HG02938 (cell line): ENCODE measurements around the gene PARD3.

Source experiments
- ATAC-seq: cut with Tn5 transposase; IDR thresholded peaks from one replicate; pipeline ENCODE4 v1.9.1; 2021; ENCODE audit warnings: mild to moderate bottlenecking, moderate library complexity; ENCODE audit not compliant: unreplicated experiment

The PARD3 gene

DNA sequence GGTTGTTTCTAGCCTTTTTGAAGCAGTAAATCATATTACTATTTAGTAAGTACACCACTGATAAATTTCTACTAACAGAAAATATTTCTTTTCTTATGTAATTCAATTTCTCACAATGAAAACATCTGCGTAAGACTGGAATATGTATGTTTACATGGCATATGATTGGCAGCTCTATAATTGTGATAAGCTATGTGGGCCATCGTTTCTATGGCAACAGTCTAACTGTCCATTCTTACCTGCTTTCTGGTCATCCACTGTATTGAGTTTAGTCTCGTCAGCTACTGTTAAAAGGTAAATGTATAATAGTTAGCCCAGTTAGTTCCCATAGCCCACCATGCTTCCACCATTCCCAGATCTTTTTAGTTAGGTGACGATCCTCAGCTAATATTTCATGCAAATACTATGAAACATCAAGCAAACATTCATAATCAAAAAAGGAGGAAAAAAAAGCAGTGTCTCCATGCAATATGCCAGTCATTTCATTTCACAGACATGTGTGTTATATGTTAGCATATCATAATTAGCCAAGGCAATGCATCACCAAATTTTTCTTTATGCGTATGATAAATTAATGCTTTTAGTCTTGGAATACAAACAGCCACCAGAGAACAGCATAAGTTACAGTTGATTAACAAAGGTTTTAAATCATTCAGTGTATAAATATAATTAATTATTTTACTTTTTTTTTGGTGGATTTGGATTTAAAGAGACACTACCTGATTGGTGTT lies 479.0 kb downstream of the PARD3 start:
- no peak for ATAC-seq

DNA sequence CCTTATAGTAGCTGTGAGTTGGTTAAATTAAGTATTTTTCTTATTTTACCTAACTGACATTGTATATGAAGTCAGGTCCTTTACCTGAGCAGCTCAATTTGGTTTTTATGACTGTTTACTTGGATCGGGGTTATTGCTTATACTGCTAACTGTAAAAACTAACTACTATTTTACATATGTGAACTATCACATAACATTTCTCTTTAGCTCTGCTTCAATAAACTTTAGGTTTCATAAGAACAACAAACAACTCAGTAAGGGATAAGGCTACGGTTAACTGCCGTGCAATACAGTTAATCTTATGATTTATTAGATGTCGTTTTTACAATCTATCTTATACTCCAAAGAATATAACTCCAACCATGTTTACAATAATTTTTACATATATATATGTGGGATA lies 480.2 kb downstream of the PARD3 start:
- ATAC-seq = no peak

DNA sequence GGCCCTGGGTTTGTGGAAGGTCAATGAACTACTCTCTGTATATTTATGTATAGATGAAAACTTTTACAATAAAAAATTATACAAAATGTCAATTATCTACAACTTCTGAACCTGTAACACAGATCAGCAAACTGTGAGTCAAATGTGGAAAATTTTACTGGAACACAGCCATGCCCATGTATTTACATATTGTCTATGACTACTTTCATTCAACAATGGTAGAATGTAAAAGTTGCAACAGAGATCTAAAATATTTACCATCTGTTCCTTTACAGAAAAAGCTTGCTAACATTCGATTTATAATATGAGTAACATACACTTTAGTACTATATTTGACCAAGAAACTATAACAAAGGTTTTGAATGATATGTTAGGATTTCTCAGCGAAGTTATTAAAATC lies 481.6 kb downstream of the PARD3 start:
- no peak for ATAC-seq

DNA sequence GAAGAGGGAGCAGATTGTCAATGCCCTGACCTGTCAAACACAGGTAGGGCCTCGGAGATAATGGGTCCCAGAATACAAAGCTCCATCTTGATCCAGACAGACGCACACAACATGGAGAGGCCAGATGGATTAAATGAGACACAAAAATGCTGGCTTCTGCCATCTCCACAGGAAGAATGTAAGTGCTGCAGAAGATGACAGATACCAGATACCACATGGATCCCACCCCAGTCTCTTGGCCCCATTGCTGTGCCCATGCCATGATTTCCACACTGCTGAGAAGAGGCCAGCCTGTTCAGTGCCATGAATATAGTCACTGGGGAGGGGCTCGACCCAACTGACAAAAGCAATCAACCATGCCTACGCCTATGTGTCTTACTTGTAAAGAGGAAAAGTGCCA lies 487.9 kb downstream of the PARD3 start:
- ATAC-seq = no peak

DNA sequence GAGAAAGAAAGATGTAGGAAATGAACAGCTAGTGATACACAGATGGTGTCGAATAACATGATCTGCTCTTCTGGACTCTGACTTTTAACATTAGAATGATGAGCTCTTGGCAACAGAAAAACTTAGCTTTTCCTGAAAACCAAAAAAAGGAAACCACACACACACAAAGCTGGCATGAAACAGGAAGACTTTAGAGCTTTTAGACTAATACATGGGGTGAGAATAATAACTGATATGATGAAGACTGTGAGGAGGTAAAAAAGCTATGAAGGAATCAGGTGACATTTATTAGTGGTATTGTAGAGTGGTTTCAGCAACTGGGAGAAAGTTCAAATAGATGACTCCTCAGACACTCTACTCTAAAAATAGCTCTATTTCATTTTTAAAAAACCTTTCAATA lies 491.9 kb downstream of the PARD3 start:
- ATAC-seq = no peak

DNA sequence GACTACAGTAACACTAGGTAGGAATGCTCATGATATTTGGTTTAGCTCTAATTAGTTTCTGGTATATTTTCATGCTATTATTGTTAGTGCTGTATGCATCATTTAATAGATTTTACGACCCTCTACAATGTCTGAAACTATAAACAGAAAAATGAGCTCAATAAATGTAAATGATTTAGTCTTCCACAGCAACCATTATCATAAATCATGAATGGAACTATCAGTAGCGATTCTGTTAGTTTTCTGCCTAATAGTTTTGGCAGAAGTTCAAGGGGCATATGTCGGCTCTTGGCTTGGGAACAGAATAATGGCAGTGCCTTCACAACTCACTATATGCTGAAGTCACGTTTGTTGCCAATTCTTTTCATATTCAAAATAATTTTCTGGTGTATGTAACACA lies 494.8 kb downstream of the PARD3 start:
- no peak for ATAC-seq

DNA sequence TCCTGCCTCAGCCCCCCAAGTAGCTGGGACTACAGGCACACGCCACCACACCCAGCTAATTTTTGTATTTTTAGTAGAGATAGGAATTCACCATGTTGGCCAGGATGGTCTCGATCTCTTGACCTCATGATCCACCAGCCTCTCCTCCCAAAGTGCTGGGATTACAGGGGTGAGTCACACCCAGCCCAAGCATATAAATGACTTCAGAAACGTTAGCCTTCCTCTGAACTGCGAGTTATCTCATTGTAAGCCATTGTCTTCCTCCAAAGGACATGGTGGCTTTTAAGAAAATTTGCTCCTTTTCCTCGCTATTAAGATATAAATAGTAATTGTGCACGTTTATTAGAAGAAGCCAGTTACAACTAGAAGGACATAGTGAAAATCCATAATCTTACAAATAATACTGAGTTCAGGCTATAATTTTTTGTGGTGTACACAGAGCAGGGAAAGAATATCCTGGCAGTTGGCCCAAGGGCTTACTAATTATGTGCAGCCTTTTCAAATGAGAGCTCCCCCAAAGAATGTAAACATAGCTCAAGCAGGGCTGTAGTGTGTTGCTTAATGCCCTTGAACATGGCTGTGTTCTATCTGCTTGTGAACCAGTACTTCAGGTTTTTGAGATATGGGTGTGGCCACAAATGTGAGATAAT lies 495.8 kb downstream of the PARD3 start:
- no peak for ATAC-seq

DNA sequence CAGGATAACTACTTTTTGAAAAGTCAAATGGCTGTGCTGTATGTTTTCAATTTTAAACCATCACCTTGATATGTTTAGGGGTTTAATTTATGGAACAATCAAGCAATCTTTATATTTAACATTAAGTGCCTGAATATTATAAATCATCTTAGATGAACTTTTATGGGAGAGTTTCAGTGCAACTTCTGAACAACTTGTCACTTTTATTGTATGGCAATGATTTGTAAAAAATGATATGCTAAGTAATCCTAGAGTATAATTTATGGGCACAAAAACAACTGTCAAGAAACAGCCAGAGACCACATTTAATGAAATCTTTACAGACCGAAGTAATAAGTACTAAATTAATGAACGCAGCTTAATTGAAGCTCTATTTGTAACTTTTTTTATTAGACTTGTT lies 498.9 kb downstream of the PARD3 start:
- no peak for ATAC-seq

DNA sequence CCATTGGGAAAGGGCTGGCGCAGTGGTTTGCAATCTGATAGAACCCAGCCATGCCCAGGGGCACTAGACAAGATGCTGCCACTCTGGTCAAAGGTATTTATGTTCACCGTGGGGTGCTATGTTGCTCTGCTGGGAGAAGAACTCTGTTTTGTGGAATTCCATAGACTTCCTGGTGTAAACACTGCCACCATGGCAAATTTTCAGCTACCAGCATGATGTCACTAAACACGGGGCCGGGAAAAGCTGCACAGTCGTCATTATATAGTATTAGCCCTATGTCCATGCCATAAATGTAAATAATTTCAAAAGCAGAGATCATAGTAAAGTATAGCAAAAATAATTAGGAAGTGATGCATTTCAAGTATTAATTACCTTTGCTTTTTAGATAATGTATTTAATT lies 500.6 kb downstream of the PARD3 start:
- ATAC-seq = no peak

DNA sequence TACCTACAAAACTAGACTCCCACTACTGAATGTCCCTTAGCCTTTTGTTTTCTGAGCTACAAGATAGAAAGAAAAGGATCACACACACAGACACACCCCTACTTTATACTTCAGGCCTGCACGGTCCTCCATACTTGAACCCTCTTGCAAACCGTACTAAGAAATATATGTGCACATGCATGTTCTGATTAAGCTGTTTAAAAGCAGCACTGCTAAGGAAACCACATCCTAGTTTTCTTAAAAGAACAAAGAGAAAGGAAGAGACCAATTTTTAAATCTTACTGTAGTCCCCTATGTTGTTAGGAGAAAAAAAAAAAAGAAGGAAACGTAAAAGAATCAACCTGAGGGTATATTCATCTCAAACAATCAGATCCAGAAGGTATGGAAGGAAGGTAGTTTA lies 501.2 kb downstream of the PARD3 start:
- no peak for ATAC-seq

DNA sequence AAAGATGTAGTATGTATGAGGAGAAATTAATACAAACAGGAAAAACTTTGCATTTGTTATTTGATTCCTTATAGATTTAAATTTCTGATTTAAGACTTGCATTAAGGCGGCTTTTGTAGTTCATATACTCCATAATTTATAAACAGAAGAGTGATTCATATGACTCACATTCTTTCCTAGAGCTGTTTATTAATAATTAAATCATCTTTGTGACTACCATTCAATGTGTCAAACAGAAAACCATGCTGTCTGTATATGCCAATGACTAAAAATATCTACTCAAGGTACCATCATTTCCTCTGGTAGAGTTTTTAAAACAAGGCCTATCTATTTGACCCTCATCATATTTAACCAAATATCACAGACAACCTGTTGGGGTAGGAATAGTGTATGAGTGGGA lies 501.7 kb downstream of the PARD3 start:
- no peak for ATAC-seq

DNA sequence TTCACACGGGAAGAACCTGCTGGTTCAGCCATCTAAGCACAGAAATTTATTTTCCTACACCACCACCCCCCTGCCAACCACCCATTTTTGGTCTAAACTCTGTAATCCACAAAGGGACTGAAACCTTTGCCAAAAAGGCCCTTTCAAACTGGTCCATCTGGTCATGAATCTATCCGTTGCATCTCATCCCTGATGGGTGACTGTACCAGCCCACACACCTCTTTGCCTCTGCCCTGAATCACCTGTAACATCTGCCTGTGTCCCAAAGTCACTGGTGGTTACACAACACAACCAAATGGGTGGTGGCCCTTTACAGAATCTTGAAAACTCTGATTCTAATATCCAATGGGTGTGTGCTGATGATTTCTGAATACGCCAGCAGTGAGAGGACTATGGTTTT lies 503.4 kb downstream of the PARD3 start:
- ATAC-seq = no peak

DNA sequence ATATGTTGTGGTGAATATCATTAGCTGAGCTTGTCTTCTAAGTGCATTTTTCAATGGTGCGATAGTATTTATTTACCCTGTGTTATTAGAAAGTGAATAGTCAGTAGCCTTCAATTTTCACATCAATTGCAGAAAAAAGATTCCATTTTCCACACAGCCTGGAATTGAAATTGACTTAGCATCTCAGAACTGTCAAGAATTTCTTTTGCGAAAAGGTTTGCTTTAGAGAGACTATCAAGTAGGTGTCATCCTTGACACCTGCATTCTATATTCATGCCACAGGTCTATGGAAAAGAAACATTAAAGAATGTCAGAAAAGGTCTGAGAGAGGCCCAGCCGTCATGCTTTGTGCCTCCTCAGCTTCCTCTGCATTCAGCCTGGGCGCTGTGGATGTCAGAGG lies 504.9 kb downstream of the PARD3 start:
- no peak for ATAC-seq

DNA sequence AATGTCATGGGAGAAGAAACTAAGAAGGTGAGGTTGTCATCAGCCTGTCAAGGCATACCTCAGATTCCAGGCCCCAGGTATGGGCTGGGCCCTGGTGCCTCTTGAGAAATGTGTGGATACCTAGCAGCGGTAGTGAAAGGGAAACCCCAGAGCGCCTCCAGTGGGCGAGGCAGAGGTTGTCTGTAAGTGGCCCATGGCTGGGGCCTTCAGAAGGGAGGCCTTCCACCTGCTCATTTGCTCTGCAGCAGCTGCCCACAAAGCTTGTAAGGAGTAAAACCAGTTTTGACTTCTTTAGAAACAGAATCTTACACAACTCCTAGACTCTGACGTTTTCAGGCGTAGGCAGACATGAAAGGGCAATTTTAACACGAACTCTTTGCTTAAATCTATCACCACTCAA lies 509.9 kb downstream of the PARD3 start:
- ATAC-seq = no peak

DNA sequence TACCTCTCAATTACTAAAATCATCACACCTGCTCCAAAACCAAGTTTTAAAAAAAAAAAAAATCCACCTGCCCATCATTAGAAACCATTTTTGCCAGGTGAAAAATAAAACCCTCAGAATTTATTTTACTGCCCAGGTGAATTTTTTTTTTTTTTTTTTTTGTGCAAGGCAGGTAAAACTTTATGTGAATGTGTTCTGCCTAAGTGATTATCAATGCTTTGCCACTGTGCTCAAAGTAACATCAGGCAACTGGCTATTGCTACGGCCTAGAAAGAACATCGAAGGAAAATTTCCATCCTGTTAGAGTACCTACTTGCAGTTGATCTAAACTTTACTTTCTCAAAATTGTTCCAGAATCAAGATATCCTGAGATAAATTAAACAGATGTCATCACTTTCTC lies 512.1 kb downstream of the PARD3 start:
- ATAC-seq = no peak

DNA sequence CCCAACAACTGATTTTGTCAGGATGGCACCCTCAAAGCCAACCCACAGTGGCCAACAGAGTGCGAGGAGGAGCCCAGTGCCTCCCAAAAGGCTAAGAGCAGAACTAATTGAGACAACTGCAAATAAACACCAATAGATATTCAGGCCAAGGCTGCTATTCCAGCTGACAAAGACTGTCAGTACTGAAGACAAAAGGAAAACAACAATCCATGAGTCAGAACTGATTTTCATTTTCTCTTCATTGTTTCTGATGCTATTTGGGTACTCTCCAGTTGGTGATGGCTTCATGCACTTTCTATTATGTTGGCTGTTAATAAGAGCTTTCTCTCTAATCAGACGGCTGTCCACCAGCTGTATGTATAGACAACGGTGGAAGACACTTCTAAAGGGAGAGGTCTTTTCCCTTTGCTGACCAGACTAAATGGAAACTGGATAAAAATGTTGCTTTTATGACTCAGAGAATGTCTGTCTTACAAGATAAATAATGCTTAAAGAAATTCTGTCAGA lies 515.9 kb downstream of the PARD3 start:
- peak; percentile 52 for ATAC-seq

DNA sequence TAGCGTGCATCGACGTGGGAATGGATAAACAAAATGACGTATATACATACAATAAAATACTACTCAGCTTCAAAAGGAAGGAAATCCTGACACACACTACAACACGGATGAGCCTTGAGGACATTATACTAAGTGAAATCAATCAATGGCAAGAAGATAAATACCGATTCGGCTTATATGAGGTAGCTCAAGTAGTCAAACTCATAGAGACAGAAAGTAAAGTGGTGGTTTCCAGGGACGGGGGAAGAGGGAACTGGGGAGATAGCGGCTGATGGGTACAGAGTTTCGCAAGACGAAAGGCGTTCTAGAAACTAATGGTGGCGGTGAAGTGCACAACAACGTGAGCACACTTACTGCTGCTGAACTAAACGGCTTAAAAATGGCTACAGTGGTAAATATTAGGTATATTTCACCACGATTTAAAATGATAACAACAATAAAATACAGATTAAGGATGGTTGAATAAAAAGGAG lies 516.7 kb downstream of the PARD3 start:
- no peak for ATAC-seq

DNA sequence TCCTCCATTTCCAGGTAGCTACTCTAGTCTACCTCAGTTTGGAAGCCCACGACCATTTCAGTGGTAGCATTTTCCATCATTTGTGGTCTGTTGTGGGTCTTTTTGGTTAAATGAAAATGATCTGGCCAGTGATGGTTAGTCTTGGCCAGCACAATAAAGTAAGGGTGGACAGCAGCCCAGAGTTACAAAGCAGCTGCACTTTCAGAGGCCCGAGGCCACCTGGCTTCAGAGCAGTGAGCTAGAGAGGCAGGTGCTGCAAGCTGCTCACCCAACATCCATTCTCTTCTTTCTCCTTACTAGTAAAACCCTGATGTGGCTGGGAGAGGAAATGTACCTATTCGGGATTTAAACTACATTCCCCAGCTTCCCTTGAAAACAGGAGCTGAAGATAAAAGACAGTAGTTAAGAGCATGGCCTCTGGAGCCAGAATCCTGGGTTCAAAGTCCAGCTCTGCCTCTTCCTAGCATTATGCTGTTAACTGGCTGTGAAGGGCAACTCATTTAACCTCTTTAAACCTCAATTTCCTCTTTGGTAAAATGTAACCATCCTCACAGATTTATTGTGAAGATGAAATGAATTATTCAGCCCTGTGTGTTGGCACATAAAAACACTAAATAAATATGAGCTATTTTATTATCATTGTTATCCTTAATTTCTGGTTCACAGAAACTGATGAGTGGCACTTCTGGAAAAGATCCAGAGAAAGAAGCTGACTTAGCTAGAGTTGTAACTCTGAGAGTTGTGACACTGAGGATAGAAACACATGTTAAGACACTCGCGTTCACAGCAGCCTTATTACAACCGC lies 517.4 kb downstream of the PARD3 start:
- no peak for ATAC-seq

DNA sequence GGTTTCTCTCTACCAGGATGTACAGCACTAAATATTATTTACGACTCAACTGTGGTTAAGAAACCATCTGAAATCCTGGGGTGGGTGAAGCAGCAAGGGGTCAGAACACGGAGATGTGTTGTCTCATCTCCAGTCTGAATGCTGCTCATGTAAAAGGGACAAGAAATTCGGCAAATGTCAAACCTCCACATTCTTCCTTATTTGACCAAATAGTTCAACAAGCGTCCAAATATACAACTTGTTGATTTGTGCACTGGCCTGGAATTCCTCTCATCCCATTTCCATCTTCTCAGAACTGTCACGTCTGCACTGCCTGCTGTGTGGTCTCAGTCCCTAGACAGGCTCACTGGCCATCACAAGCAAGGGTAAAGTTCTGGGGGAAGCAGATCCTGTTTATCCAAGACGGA lies 520.0 kb downstream of the PARD3 start:
- no peak for ATAC-seq

DNA sequence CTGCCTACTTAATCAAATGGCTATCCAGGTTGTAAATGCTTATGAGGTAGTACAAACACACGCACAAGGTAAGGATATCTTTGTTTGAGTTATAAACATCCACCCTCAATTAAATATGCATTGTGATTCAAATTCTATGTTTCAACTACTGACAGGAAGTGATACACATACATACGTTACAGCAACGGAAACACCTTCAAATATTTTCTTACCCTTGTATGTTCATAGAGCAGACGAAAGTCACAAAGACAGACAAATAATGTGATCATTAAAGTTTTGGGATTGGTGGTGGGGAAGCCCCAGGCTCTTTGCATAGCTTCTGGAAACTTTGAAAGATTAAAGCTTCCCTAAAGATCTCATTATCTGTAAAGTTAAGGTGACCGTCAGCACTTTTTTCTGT lies 521.0 kb downstream of the PARD3 start:
- ATAC-seq = no peak

DNA sequence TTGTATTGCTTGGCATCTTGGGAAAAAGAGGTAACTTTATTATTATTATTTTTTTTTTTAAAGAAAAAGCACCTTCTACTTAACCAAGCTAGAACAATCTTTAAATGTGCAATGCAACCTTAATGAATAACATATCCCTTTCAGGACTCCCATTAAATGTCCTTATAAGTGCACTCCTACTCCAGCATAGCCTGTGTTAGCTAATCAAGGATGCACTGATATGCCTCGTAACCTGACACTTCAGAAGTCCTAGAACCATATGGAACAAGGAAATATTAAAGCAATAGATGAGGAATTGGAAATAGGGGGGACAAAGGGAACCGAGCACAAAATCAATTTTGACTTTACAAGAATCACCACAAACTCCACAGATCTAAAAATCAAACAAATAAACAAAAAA lies 522.4 kb downstream of the PARD3 start:
- ATAC-seq = no peak

DNA sequence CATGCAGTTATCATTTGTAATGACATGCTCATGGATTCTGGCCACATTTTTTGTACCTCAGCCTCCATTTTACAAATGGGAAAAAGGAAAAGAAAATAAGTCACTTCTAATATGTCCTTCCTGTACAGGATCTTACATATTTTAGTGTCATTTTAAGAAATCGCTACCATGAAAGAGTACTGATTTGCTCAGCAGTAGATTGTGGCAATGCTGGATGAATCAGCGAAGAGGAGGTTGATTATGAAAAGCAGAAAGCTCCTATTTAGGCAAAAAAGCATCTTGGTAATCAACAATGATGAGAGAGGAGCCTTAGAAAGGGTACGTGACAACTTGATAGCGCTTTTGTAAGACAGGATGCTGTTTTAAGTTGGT lies 522.9 kb downstream of the PARD3 start:
- ATAC-seq = no peak
